Measurements from ENCODE around the gene CCDC185.

The CCDC185 gene

DNA sequence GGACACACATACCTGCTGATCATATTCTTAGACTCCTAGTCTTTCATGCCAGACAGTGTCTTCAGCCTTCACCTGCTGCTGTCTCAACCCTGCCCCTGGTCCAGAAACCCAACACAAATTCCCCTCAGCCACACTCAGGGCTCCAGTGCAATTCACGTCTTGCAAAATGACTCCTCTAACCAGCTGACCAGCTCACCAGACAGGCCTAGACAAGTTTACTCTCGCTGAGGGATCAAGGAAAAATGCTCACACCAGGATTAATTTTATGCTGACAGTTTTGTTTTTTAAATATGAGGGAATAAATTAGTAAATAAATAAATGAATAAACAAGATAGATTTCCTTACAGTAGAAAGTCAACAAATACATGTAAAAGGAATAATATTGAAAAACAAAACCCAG lies 28.5 kb downstream of the CCDC185 start:
- ChIA-PET POLR2A (ENCODE audit: low non-redundant PET) (no interaction called here), CTCF (interaction anchor here (0.6 kb wide), 1 partner anchor 68 kb away, joined by 3 read pairs; no protein-coding TSS in a partner anchor)
- H3K27ac ChIP-seq: peak overlapping the region; percentile 8; the same call in 1 of the 2 replicates
- TF ChIP-seq, protein P1, sequence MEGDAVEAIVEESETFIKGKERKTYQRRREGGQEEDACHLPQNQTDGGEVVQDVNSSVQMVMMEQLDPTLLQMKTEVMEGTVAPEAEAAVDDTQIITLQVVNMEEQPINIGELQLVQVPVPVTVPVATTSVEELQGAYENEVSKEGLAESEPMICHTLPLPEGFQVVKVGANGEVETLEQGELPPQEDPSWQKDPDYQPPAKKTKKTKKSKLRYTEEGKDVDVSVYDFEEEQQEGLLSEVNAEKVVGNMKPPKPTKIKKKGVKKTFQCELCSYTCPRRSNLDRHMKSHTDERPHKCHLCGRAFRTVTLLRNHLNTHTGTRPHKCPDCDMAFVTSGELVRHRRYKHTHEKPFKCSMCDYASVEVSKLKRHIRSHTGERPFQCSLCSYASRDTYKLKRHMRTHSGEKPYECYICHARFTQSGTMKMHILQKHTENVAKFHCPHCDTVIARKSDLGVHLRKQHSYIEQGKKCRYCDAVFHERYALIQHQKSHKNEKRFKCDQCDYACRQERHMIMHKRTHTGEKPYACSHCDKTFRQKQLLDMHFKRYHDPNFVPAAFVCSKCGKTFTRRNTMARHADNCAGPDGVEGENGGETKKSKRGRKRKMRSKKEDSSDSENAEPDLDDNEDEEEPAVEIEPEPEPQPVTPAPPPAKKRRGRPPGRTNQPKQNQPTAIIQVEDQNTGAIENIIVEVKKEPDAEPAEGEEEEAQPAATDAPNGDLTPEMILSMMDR (conservative IDR thresholded peaks at IDR 0.05; ENCODE audit: low read depth): no peak
- peak; percentile 76 for DNase-seq (ENCODE audit: low spot score)

- CTCF ChIA-PET: interaction anchor here (0.6 kb wide), 1 partner anchor 100 kb away, joined by 4 read pairs; no protein-coding TSS in a partner anchor
- POLR2A ChIA-PET (ENCODE audit: low non-redundant PET): no interaction called here
- no peak for DNase-seq (ENCODE audit: low spot score)
- no peak overlapping the region for H3K27ac ChIP-seq
- TF ChIP-seq, protein P1 (conservative IDR thresholded peaks at IDR 0.05; ENCODE audit: low read depth): no peak
These were observed 29.7 kb downstream of the CCDC185 start for GRCh38 chr1:223422911-223423310.

GRCh38 chr1:223423641-223424233 lies 30.5 kb downstream of the CCDC185 start:
- TF ChIP-seq, protein P1 (conservative IDR thresholded peaks at IDR 0.05; ENCODE audit: low read depth): no peak
- POLR2A ChIA-PET (ENCODE audit: low non-redundant PET): interaction anchor here (0.5 kb wide), 1 partner anchor 1086 kb away, joined by 3 read pairs; no protein-coding TSS in a partner anchor
- peak overlapping the region; percentile 48 for H3K27ac ChIP-seq
- CTCF ChIA-PET: interaction anchor here (0.5 to 0.7 kb wide), 2 partner anchors 18 to 119 kb away, joined by 3 to 9 read pairs; no protein-coding TSS in a partner anchor
- DNase-seq (ENCODE audit: low spot score): no peak

- no peak for DNase-seq (ENCODE audit: low spot score)
- CTCF ChIA-PET: no interaction called here
- POLR2A ChIA-PET (ENCODE audit: low non-redundant PET): interaction anchor here (0.6 kb wide), 1 partner anchor 17 kb away, joined by 4 read pairs; no protein-coding TSS in a partner anchor
- H3K27ac ChIP-seq: no peak overlapping the region
- TF ChIP-seq, protein P1 (conservative IDR thresholded peaks at IDR 0.05; ENCODE audit: low read depth): no peak
These were observed 32.3 kb downstream of the CCDC185 start for GRCh38 chr1:223425550-223425949.

DNA sequence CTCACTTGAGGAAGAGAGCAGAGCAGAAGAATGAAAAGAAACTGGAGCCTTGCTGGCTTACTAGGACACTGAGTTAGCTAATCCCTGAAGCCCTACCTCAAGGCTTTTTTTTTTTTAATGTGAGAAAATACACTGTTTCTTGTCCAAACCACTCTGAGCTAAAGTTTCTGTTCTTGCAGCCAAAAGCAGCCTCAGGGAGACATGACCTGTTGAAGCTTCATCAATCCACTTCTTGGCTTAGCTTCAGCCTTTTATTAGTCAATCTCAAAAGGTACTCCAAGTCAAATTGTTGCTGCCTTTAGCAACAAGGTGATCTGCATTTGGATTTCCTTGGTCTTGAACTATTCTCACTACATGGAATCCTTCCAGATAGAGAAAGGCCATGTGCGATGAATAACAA lies 33.7 kb downstream of the CCDC185 start:
- TF ChIP-seq, protein P1 (conservative IDR thresholded peaks at IDR 0.05; ENCODE audit: low read depth): no peak
- no peak overlapping the region for H3K27ac ChIP-seq
- DNase-seq (ENCODE audit: low spot score): no peak
- ChIA-PET CTCF (interaction anchor here (1.1 kb wide), 1 partner anchor 630 kb away, joined by 4 read pairs; no protein-coding TSS in a partner anchor), POLR2A (ENCODE audit: low non-redundant PET) (interaction anchor here (0.7 kb wide), 1 partner anchor 693 kb away, joined by 4 read pairs; no protein-coding TSS in a partner anchor)

DNA sequence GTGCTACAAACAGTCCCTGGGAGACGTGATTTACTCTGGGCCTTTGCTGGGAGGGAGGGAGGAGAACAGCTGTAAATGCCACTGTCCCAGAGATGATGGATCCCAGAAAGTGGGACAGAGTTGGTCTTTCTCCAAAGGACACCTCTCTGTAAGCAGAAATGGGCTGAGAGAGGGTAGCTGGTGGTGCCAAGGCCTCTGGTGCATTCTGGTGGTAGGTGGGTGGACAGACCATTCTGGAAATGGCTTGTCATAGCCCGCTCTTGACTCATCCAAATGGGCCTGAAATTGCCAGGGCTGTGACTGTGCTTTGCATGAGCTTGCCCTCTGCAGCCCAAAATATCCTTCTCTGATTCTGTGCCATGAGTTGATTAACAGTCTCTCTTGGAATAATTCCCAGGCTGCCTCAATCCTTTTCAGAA lies 36.1 kb downstream of the CCDC185 start:
- ChIA-PET POLR2A (ENCODE audit: low non-redundant PET) (no interaction called here), CTCF (interaction anchor here (0.6 to 1.1 kb wide), 6 partner anchors 14 to 296 kb away, joined by 3 read pairs; no protein-coding TSS in a partner anchor)
- peak overlapping the region; percentile 82 for H3K27ac ChIP-seq
- DNase-seq (ENCODE audit: low spot score): peak; percentile 74
- TF ChIP-seq, protein P1 (conservative IDR thresholded peaks at IDR 0.05; ENCODE audit: low read depth): peak; percentile 30; the same call in 1 of the 2 replicates
